MM.1S (cell line): ENCODE measurements around the gene CPPED1.

ENCODE experiments used
- CTCF ChIP-seq: fragments of 300-600 bp; sonication (generic); IDR thresholded peaks from 2 replicates; pipeline ENCODE4 v1.5.1; 2016; ENCODE audit warnings: antibody characterized with exemption, low read length, mixed read lengths
- EZH2 ChIP-seq: fragments of 300-600 bp; sonication (generic); optimal IDR thresholded peaks from 2 replicates; pipeline ENCODE3; 2017; ENCODE audit warnings: low read depth, mild to moderate bottlenecking, antibody characterized with exemption, low read length, mixed read lengths

- TF ChIP-seq EZH2 = no peak
- TF ChIP-seq CTCF = no peak
These were observed 14.9 kb downstream of the CPPED1 start for GRCh38 chr16:12788758-12789157.
